Smooth muscle cell of the pulmonary artery (primary cell): Measurements from ENCODE around the gene PYCR2. TPM values are rescaled to one million over a fixed set of nuclear protein-coding genes. Genes with fewer than 3 reads are reported as not detected.

Experiments
- total RNA-seq: library from RNA; depleted of rRNA; stranded (reverse); fragments of >200 nt; gene quantifications from 2 replicates; pipeline ENCODE4 v1.2.3, GENCODE V29; 2014

The PYCR2 gene
- total RNA-seq = 37.6 and 48.9 TPM in 2 replicates

DNA sequence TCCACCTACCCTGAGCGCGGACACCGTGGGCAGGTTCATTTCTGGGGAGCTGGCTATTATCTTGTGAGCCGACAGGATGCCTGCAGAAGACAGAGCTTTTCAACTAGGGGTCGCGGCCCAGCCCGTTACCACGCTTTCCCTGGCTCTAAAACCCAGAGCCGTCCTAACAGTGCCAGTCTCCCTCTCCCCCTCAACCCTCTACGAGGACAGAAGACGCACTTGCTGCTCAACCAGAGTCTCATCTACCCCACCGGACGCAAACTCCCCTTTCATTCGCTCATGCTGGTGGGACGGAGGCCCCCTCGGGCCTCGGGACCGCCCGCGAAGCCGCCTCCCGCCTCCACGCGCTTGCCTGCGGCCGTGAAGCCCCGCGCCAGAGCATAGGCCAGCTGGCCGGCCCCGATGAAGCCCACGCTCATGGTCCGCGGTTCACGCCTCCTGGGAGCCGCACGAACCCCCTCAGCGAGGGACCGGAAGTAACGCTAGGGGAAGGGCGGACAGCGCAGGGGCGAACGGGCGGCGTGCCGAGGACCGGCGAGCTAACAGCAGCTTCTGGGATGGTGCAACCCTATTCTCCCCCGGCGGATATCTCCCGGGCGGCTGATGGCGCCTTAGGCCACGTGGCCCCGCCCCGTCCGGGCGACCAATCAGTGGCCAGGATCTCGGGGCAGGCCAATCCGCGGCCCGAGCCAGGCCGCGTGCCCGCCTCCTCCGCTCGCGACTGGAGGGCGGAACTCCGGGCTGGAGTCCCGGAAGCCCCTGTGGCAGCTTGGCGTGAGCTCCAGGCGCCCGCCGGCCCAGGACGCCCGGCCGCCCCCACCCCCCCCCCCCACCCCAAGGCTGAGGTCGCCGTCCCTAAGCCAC lies at the start of gene PYCR2:
PYCR2 (minus strand) TSS at position 559 of the 864 bp plus-strand sequence; CDS start at position 419, 140 bp downstream.

GRCh38 chr1:225941187-225941941 lies 17.3 kb upstream of the PYCR2 start, which contains the start of gene LEFTY2:
LEFTY2 (minus strand) TSS chr1:225941220; CDS start chr1:225941140, 80 bp downstream.

DNA sequence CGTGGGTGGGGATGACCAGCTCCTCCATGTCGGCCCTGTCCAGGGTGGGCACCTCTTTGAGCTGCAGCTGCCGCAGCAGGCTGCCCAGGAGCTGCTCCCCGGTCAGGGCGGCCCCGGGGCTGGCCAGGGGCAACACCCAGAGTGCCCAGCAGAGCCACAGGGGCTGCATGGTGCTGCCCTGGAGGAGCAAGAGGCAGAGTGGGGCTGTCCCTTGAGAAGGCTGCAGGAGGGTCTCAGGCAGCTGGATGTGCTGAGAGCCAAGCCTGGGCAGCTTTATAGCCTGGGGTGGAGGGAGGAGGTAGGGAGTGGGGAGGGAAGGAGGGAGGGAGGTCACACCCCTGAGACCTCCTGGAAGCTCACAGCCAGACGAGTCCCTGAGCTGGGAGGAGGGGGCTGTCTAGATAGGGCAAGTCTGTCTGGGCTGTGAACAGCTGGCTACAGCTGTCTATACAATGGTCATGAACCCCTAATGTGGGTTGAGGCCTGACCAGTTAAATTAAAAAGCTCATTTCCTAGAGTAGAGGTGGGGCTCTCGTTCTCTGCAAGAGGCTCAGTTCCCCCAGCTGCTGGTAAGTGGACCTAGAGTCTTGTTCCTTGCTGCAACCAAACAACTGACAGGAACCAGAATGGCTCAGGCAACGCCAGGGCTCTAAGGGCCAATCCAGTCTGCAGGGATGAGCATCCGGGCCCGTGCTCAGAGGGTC lies 35.0 kb downstream of the PYCR2 start, which contains the start of gene LEFTY1:
LEFTY1 (minus strand) TSS at position 249 of the 704 bp plus-strand sequence; CDS start at position 169, 80 bp downstream.

GRCh38 chr1:225881959-225882693 lies 41.9 kb downstream of the PYCR2 start, which contains the start of gene TMEM63A:
TMEM63A (minus strand) TSS chr1:225882380; CDS start chr1:225877580, 4,800 bp downstream.

Other genes starting within 250 kb of the PYCR2 start
- 169 and 219 TPM in 2 replicates for gene SRP9, start 146.4 kb downstream of the PYCR2 start, total RNA-seq
- 46.1 and 73.5 TPM in 2 replicates for gene EPHX1, start 114.1 kb downstream of the PYCR2 start, total RNA-seq
- gene TMEM63A, start 41.9 kb downstream of the PYCR2 start, total RNA-seq = 30.8 and 36.5 TPM in 2 replicates
- 0.13 TPM in 1 of 2 replicates, not detected in the other for gene LEFTY1, start 35.1 kb downstream of the PYCR2 start, total RNA-seq
- 0.10 TPM in 1 of 2 replicates, not detected in the other for gene LEFTY2, start 17.0 kb upstream of the PYCR2 start, total RNA-seq
- 20.3 and 21.4 TPM in 2 replicates for gene SDE2, start 75.1 kb upstream of the PYCR2 start, total RNA-seq
- 86.7 and 100 TPM in 2 replicates for gene H3-3A, start 138.5 kb upstream of the PYCR2 start, total RNA-seq